Diencephalon (tissue), 1 donor: ENCODE measurements around the gene GGTLC1. TPM values are rescaled to one million over a fixed set of nuclear protein-coding genes. Genes with fewer than 3 reads are reported as not detected.

Experiments used
- small RNA-seq: library from RNA; depleted of rRNA; stranded (forward); fragments of <200 nt; gene quantifications from one replicate; pipeline ENCODE3, GENCODE V24; 2014
- total RNA-seq: library from RNA; depleted of rRNA; stranded (reverse); fragments of >200 nt; gene quantifications from one replicate; pipeline ENCODE4 v1.2.3, GENCODE V29; 2014

The GGTLC1 gene
- not detected for total RNA-seq

GRCh38 chr20:23988561-23988960 is at the start of gene GGTLC1:
TSS of gene GGTLC1 (minus strand) at chr20:23988779. CDS start at chr20:23986611, 2,168 bp downstream.

Small RNAs within 50 kb of the gene (small RNA-seq; reads per million reads assigned to genes)
- not detected for gene AL133466.1

Other genes with a start within 250 kb of the GGTLC1 start
- not detected for gene CST1, start 237.8 kb downstream of the GGTLC1 start, total RNA-seq
- not detected for gene CST2, start 162.1 kb downstream of the GGTLC1 start, total RNA-seq
- gene CST5, start 109.0 kb downstream of the GGTLC1 start, total RNA-seq, result not detected